GM18867 (cell line): ENCODE measurements around the gene ZNF543.
"Not testable (repeated sequence)": the region's sequence is repeated elsewhere in the genome, so short reads cannot be mapped to it uniquely, and the experiment has no call there.

ENCODE experiments used
- ATAC-seq: cut with Tn5 transposase; IDR thresholded peaks from one replicate; pipeline ENCODE4 v1.9.1; 2021; ENCODE audit warnings: mild to moderate bottlenecking, moderate library complexity; ENCODE audit not compliant: unreplicated experiment

The ZNF543 gene

GRCh38 chr19:57319869-57320179, 448 bp upstream of the ZNF543 start:
- ATAC-seq = peak; percentile 3

GRCh38 chr19:57321116-57321515, 844 bp downstream of the ZNF543 start:
- no peak for ATAC-seq

- ATAC-seq = no peak
These were observed 1.5 kb downstream of the ZNF543 start for GRCh38 chr19:57321751-57322150.

- no peak for ATAC-seq
These were observed 4.7 kb downstream of the ZNF543 start for GRCh38 chr19:57324992-57325391.

GRCh38 chr19:57327993-57328392, 7.7 kb downstream of the ZNF543 start:
- ATAC-seq = no peak

- ATAC-seq = no peak
These were observed 13.9 kb downstream of the ZNF543 start for GRCh38 chr19:57334191-57334590.

- ATAC-seq = no peak
These were observed 18.6 kb downstream of the ZNF543 start for GRCh38 chr19:57338877-57339276.

- ATAC-seq = no peak
These were observed 22.3 kb downstream of the ZNF543 start for GRCh38 chr19:57342582-57342981.

GRCh38 chr19:57348136-57348535, 27.9 kb downstream of the ZNF543 start:
- ATAC-seq = no peak

GRCh38 chr19:57350877-57351805, 30.9 kb downstream of the ZNF543 start, which contains the start of gene ZNF304:
TSS of gene ZNF304 (plus strand) at chr19:57351271. CDS start at chr19:57351665, 394 bp downstream.
- peak; percentile 98 for ATAC-seq

GRCh38 chr19:57351867-57352266, 31.6 kb downstream of the ZNF543 start:
- no peak for ATAC-seq

- no peak for ATAC-seq
These were observed 35.6 kb downstream of the ZNF543 start for GRCh38 chr19:57355916-57356315.

GRCh38 chr19:57357406-57357805, 37.1 kb downstream of the ZNF543 start:
- no peak for ATAC-seq

GRCh38 chr19:57359300-57359699, 39.0 kb downstream of the ZNF543 start:
- no peak for ATAC-seq

- no peak for ATAC-seq
These were observed 42.1 kb downstream of the ZNF543 start for GRCh38 chr19:57362419-57362818.

- peak; percentile 92 for ATAC-seq
These were observed 42.9 kb downstream of the ZNF543 start, which contains the start of the genes TRAPPC2B and ZNF547 for GRCh38 chr19:57362997-57363687. TSS of gene TRAPPC2B (plus strand) at chr19:57363551. CDS start at chr19:57364834, 1,283 bp downstream. TSS of gene ZNF547 (plus strand) at chr19:57363551. CDS start at chr19:57368556, 5,005 bp downstream.

- ATAC-seq = peak; percentile 11
These were observed 43.5 kb downstream of the ZNF543 start for GRCh38 chr19:57363688-57364181.

GRCh38 chr19:57366776-57367175, 46.5 kb downstream of the ZNF543 start:
- no peak for ATAC-seq

- ATAC-seq = no peak
These were observed 53.9 kb downstream of the ZNF543 start for GRCh38 chr19:57374179-57374578.

- ATAC-seq = not testable (repeated sequence)
These were observed 54.4 kb downstream of the ZNF543 start for GRCh38 chr19:57374647-57375046.

GRCh38 chr19:57376151-57376550, 55.9 kb downstream of the ZNF543 start:
- ATAC-seq = no peak
